Loucy (cell line): Measurements from ENCODE around the gene PALLD.

ENCODE experiments used
- CTCF ChIP-seq: fragments of 200-600 bp; sonication (generic); conservative IDR thresholded peaks from 2 replicates; pipeline ENCODE4 v1.5.1; 2014; ENCODE audit warnings: mild to moderate bottlenecking, antibody characterized with exemption, low read length
- EZH2phosphoT487 ChIP-seq: fragments of 200-600 bp; IDR thresholded peaks from 2 replicates; pipeline ENCODE4 v1.6.1; 2018; ENCODE audit warnings: antibody characterized with exemption, mild to moderate bottlenecking, moderate library complexity, borderline replicate concordance

- TF ChIP-seq CTCF (no peak), EZH2phosphoT487 (no peak)
Observed at GRCh38 chr4:168489616-168490015, 7.2 kb upstream of the PALLD start.
